Right lung (tissue), 10 donors: ENCODE measurements around the gene RGS19. TPM values are rescaled to one million over a fixed set of nuclear protein-coding genes. Genes with fewer than 3 reads are reported as not detected.
"Not testable (repeated sequence)": the region's sequence is repeated elsewhere in the genome, so short reads cannot be mapped to it uniquely, and the experiment has no call there.

Experiments
- DNase-seq, 2 donors: peaks; one replicate each; pipeline ENCODE4 v3.0.0-alpha.2; 2013
- long read RNA-seq, 8 donors: transcript quantifications; one replicate each; lab custom pipeline, GENCODE V29; 2026
- polyA plus RNA-seq, 5 donors: library from polyadenylated mRNA; unstranded; fragments of 120-200 nt; gene quantifications; one replicate each; pipeline versions ENCODE4 v1.2.1 to v1.2.3, GENCODE V29; 2013; ENCODE audit warnings: inconsistent platforms in 1 of 5, low replicate concordance in 1 of 5; ENCODE audit not compliant: insufficient read length in 5 of 5, insufficient read depth in 1 of 5

RGS19 gene
- polyA plus RNA-seq = 10 to 100 TPM in 1 of 5 donors, 1 to 10 TPM in 4; 5.7 to 14.9 (median 7.6) TPM
- long read RNA-seq, donor 1, partial matches to known transcripts = 0 of 8 reads
- long read RNA-seq, donor 1, other reads (novel, unspliced or antisense) = 0 of 8 reads
- long read RNA-seq, donor 2, partial matches to known transcripts = 0 of 4 reads
- long read RNA-seq, donor 2, other reads (novel, unspliced or antisense) = 0 of 4 reads
- long read RNA-seq, donor 3, transcript RGS19-201 (6 exons, 1,510 nt) = major isoform, 7 of 12 reads
- long read RNA-seq, donor 3, transcript RGS19-202 (6 exons, 1,593 nt) = minor isoform, 5 of 12 reads
- long read RNA-seq, donor 3, partial matches to known transcripts = 0 of 12 reads
- long read RNA-seq, donor 3, other reads (novel, unspliced or antisense) = 0 of 12 reads
- long read RNA-seq, donor 4, partial matches to known transcripts = 0 of 3 reads
- long read RNA-seq, donor 4, other reads (novel, unspliced or antisense) = 0 of 3 reads
- long read RNA-seq, donor 5, transcript RGS19-201 (6 exons, 1,510 nt) = major isoform, 7 of 10 reads
- long read RNA-seq, donor 5, partial matches to known transcripts = 0 of 10 reads
- long read RNA-seq, donor 5, other reads (novel, unspliced or antisense) = 0 of 10 reads
- long read RNA-seq, donor 6, transcript RGS19-201 (6 exons, 1,510 nt) = major isoform, 7 of 15 reads
- long read RNA-seq, donor 6, partial matches to known transcripts = 7 of 15 reads
- long read RNA-seq, donor 6, other reads (novel, unspliced or antisense) = 0 of 15 reads
- long read RNA-seq, donor 7, transcript RGS19-201 (6 exons, 1,510 nt) = major isoform, 6 of 11 reads
- long read RNA-seq, donor 7, transcript RGS19-202 (6 exons, 1,593 nt) = minor isoform, 5 of 11 reads
- long read RNA-seq, donor 7, partial matches to known transcripts = 0 of 11 reads
- long read RNA-seq, donor 7, other reads (novel, unspliced or antisense) = 0 of 11 reads
- long read RNA-seq, donor 8, partial matches to known transcripts = 0 of 3 reads
- long read RNA-seq, donor 8, other reads (novel, unspliced or antisense) = 0 of 3 reads

GRCh38 chr20:64079273-64080012, at the start of gene RGS19:
Gene RGS19 (minus strand): TSS chr20:64079518. CDS start chr20:64076886, 2,632 bp downstream.
- peak; percentile 76 to 79 for DNase-seq

DNA sequence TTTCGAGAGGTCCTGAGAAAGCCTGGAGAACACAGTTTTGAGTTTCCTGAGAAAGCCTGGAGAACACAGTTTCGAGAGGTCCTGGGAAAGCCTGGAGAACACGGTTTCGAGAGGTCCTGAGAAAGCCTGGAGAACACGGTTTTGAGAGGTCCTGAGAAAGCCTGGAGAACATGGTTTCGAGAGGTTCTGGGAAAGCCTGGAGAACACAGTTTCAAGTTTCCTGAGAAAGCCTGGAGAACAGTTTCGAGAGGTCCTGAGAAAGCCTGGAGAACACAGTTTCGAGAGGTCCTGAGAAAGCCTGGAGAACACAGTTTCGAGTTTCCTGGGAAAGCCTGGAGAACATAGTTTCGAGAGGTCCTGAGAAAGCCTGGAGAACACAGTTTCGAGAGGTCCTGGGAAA, 44.2 kb upstream of the RGS19 start:
- DNase-seq = not testable (repeated sequence)

DNA sequence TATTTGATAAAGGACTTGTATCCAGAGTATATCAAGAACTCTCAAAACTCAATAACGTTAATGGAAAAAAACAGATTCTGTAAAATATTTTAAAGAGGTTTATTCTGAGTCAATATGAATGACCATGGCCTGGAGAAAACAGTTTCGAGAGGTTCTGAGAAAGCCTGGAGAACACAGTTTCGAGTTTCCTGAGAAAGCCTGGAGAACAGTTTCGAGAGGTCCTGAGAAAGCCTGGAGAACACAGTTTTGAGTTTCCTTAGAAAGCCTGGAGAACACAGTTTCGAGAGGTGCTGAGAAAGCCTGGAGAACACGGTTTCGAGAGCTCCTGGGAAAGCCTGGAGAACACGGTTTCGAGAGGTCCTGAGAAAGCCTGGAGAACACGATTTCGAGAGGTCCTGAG, 43.6 kb upstream of the RGS19 start:
- not testable (repeated sequence) for DNase-seq

GRCh38 chr20:64121586-64121985, 42.3 kb upstream of the RGS19 start:
- DNase-seq = no peak

DNA sequence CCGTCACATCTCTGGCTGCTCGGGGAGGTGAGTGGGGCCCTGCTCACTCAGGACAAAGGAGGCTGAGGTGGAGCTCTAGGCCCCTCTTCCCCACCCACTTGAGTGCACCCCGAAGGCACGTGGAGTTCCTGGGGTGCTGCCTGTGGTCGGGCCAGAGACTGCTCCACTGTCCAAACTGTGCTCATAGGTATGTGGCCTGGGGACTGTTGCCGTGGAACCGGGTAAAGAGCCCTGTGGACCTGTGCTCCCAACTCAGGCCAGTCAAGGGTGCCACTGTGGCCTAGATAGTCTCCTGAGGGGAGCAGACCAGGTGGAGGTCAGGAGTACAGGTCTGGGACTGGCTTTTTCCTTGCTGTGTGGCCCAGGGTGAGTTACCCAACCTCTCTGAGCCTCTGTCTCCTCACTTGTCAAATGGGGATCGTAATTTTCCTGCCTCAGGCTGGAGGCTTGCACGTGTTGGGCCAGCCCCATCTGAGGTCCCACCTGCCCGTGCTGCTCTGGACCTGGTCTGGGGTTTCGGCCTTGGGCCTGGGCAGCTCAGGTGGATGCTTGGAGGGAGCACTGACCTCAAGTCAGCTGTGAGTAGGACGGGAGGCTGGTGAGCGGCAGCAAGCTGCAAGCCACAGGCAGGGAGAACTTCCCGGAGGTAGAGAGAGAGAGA, 40.5 kb upstream of the RGS19 start:
- DNase-seq = no peak

GRCh38 chr20:64119301-64119680, 40.0 kb upstream of the RGS19 start:
- DNase-seq = no peak

- DNase-seq = not testable (repeated sequence)
Observed at GRCh38 chr20:64117432-64117777, 38.1 kb upstream of the RGS19 start.

DNA sequence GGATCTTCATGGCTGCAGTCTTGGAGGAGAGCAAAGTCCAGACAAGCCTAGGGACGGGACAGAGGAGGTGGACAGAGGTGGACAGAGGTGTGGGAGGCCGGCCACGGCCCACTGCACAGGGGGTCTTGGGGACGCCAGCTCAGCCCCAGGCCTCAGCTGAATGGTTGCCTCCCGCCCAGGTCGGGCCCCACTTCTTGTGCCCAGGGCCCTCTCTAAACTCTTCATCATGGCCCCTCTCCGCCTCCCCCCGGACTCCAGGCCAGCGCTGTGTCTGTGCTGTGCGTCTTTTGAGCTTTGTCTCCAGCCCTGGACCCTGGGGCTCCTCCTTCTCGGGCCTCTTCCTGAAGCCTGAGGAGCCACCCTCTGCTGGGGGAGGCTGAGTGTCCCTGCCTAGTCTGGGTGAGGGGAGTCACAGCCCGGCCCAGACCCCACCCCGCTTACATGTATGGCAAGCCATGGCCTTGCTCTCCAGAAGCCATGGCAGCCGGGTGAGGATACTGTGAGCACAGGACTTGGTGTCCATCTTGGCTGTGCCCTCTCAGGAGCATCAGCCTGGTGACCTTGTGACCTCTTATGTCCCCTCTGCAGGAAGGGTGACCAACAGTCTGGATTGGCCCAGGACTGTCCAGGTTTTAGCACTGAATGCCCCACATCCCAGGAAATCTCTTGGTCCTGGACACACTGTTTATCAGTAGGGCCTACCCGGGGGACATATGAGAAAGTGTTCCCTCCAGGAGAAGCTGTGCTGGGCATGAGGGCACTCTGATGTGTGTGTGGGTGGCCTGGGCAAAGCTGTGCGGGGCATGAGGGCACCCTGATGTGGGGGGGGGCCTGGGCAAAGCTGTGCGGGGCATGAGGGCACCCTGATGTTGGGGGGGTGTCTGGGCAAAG, 37.5 kb upstream of the RGS19 start:
- DNase-seq = no peak

GRCh38 chr20:64116016-64116415, 36.7 kb upstream of the RGS19 start:
- no peak for DNase-seq

GRCh38 chr20:64115171-64115911, 36.0 kb upstream of the RGS19 start:
- no peak for DNase-seq

DNA sequence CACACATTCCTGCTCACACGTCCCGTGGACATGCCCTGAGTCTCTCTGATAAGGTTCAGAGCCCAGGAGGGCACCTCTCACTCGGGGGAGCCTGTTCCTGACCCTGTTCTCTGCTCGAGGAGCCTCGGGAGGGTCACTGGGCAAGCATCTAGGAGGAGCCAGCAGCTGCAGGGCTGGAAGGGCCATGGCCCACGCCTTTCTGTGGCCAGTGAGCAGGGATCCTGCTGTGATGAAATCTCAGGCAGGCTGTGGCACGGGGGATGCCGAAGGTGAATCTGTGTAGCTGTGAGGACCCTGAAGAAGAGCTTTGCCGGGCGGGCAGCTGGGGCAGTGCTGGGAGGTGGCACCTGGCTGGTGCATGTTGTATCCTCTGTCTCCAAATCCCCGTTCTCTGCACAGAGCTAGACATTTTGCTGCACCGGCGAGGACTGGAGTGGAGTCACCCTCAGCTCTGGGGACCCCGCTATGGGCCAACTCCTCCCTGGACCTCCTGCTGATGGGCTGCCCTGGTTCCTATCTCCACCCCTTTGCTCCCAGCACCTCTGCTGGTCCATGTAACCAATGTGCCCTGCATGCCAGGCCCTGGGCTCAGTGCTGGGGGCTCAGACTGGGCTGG, 35.1 kb upstream of the RGS19 start:
- DNase-seq = no peak

- DNase-seq = no peak
Observed at GRCh38 chr20:64113796-64114355, 34.6 kb upstream of the RGS19 start.

DNA sequence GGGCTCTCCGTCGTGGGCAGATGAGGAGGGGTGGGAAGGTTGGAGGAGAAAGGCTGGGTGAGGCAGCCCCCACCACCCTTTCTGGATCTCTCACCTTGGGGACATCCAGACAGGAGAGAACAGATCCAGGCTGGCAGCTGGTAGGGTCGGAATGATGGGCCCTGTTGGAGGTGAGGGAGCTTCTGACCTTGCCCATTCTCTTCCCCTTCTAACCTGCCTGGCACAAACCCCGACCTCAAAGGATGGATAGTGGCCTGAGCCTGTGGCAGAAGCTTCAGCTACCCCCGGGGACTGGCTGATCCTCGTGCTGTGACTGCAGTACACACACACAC, 34.1 kb upstream of the RGS19 start:
- no peak for DNase-seq

GRCh38 chr20:64112691-64113443, 33.5 kb upstream of the RGS19 start:
- DNase-seq = no peak

GRCh38 chr20:64111841-64112641, 32.7 kb upstream of the RGS19 start:
- DNase-seq = no peak

- no peak for DNase-seq
Observed at GRCh38 chr20:64110411-64111068, 31.2 kb upstream of the RGS19 start.
